GM21619 (cell line): ENCODE results near the gene SFMBT2.
"Not testable (repeated sequence)": the region's sequence is repeated elsewhere in the genome, so short reads cannot be mapped to it uniquely, and the experiment has no call there.

ENCODE experiments used
- ATAC-seq: cut with Tn5 transposase; IDR thresholded peaks from one replicate; pipeline ENCODE4 v1.9.1; 2021; ENCODE audit not compliant: unreplicated experiment

The SFMBT2 gene

DNA sequence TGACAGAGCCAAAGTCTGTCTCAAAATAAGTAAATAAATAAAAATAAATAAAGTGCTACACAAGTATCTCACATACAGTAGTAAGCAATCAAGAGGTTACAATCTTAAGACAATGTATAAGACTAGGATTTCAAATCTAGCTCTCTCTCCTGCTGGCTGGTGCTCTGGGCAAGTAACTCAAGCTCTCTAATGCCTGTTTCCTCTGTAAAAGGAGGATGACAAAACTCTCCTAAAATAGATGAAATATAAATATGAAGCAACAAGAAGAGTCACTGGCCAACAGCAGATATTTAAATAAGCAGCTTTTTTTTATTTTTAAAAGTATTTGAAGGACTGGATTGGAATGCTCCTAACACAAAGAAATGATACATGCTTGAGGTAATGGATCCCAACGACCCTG is 7.2 kb downstream of the SFMBT2 start:
- no peak for ATAC-seq

- ATAC-seq = no peak
These were observed 9.1 kb downstream of the SFMBT2 start for GRCh38 chr10:7401782-7402181.

DNA sequence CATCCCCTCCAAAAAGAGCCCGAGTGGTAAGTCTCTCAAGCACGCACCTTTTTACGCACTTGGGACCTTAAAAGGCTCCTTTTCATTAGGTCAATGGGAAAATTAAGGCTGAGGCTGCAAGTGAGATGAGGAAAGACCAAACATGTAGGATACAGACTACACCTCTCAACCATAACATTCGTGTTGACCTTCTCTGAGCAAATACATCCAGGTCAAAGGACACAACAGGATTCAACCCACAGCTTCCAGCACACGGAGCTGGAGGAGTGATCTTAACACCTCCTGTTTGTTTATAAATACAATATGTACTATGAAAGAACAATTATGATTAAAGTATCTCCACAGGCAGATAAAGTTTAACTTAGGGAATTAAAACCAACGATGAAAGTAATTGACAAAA is 9.7 kb downstream of the SFMBT2 start:
- ATAC-seq = no peak

DNA sequence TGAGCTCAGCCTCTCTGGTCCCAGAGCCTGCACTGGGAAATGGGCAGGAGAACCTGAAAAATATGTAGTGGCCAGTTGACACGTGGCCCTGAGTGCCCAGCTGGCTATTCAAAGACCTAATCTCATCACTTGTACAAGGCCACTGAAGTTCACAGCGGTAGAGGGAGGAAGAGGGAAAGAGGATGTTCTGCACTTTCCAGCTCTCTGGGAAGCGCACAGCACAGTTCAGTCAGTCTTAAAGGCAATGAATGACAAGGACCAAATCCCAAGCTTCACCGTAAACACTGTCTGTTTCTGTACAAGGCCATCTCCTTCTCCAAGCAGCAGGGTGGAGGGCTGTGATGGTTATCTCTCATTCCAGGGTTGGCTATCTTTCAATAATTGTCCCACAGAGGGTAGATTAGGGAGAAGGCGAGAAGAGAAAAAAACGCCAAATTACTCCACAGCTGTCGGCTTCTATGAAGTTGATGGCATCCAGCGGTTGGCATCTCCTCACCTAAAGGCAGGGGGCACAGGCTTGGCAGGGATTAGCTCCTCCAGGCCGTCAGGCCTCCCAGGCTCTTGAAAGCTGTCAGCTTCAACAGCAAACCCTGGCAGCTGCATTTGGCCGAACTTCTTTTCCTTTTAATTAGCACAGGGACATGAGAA is 10.6 kb downstream of the SFMBT2 start:
- ATAC-seq = no peak

DNA sequence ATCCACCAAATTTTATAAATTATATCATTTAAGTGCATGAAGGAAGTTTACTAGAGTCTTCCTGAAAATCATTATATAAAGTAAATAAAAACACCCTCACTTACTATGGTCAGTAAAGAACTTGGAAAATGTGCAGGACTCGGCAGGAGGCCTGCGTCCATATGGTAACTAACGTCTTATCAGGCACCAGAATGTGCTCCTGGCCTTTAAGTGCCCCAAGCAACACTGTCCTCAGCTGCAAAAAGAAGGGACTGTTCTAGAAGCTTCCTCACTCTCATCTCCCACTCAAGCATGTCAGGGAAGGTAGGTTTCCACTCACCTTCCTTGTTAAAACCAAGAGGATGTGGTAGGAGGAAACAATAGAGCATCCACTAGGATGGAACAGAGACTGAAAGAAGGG is 11.3 kb downstream of the SFMBT2 start:
- ATAC-seq = no peak

GRCh38 chr10:7397049-7398035 is 13.5 kb downstream of the SFMBT2 start:
- ATAC-seq = no peak

- not testable (repeated sequence) for ATAC-seq
These were observed 18.5 kb downstream of the SFMBT2 start for GRCh38 chr10:7392301-7392700.

GRCh38 chr10:7391748-7392147 is 19.1 kb downstream of the SFMBT2 start:
- no peak for ATAC-seq

DNA sequence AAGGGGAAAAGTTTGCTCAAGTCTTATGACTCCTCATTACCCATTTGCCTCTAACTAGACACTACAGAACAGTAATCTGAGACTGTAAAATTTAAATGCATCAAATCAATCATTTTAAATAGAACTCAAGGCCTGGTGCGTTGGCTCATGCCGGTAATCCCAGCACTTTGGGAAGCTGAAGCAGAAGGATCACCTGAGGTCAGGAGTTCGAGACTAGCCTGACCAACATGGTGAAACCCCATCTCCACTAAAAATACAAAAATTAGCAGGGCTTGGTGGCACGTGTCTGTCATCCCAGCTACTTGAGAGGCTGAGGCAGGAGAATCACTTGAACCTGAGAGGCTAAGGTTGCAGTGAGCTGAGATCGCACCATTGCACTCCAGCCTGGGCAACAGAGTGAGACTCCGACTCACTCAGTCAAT is 20.1 kb downstream of the SFMBT2 start:
- ATAC-seq = not testable (repeated sequence)

DNA sequence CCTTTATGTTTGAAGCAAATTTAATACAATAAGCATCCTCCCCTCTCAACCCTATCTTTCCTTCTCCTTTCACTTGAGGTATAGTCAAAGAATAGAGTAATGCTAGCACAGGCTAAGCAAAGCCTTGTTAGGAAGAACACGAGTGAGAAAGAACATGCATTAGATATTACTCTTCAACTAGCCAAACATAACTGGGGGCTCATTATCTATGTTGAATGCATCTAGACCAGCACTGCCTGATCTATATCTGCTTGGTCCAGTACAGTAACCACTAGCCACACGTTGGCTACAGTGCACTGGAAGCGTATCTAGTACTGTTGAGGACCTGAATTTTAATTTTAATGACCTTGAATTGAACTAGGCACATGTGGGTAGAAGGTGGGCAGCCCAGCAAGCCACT is 21.0 kb downstream of the SFMBT2 start:
- no peak for ATAC-seq

GRCh38 chr10:7389346-7389745 is 21.5 kb downstream of the SFMBT2 start:
- ATAC-seq = no peak

GRCh38 chr10:7388602-7389001 is 22.2 kb downstream of the SFMBT2 start:
- no peak for ATAC-seq

GRCh38 chr10:7388149-7388548 is 22.7 kb downstream of the SFMBT2 start:
- not testable (repeated sequence) for ATAC-seq

GRCh38 chr10:7385114-7385513 is 25.7 kb downstream of the SFMBT2 start:
- no peak for ATAC-seq

- ATAC-seq = no peak
These were observed 27.4 kb downstream of the SFMBT2 start for GRCh38 chr10:7383442-7383841.

- no peak for ATAC-seq
These were observed 30.1 kb downstream of the SFMBT2 start for GRCh38 chr10:7380704-7381241.

DNA sequence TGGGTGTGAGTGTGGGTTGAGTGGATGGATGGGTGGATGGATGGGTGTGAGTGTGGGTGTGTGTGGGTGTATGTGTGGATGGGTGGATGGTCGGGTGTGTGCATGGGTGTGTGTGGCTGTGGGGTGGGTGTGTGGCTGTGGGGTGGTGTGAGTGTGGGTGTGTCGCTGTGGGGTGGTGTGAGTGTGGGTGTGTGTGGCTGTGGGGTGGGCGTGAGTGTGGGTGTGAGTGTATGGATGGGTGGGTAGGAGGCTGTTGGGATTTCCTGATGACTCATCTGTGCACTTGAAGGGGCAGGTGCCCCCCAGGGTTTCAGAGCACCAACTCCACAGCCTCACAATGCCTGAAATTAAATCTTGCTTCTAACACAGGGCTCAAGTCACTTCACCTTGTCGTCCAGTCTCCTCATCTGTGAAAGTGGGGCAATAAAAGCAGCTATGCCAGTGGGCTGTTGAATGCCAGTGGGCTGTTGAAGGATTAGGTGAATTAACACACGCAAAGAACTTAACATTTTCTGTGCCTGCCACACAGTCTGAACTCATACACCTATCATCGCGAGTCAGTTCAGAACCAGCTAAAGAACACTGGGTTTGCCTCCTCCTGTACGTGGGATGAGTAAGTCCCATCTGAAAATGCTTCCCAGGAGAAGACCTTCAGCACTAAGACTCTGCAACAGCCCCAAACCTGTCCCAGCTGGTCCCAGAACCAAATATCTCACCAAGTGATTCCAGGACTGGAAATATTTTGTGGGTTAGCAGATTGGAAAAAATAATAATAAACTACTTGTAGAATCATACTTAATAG is 32.0 kb downstream of the SFMBT2 start:
- ATAC-seq = no peak

GRCh38 chr10:7377614-7378248 is 33.1 kb downstream of the SFMBT2 start:
- no peak for ATAC-seq

DNA sequence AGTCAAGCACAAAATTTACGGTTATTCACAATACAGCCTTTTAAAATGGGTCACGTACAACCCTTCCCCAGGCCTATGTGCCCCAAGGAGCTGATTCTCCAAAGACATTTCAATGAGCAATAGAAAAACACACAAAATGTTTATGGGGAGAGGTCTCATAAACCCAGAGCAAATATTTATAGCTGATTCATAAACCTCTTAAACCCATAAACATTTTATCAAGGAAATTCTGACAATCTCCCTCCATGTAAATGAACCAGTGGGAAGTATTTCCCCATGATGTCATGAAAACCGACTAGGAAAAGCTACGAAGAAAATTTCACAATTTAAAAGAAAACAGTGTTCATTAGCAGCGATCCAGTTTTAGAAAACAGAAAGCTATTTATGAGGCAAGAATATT is 36.0 kb downstream of the SFMBT2 start:
- ATAC-seq = no peak

GRCh38 chr10:7373039-7373438 is 37.8 kb downstream of the SFMBT2 start:
- no peak for ATAC-seq

GRCh38 chr10:7372504-7372903 is 38.3 kb downstream of the SFMBT2 start:
- ATAC-seq = no peak
